Brain pericyte (primary cell): Measurements from ENCODE around the gene SIK2.

Source experiments
- DNase-seq: peaks from one replicate; pipeline ENCODE4 v3.0.0-alpha.2; 2012; ENCODE audit warnings: low read depth, low spot score

SIK2 gene

GRCh38 chr11:111601979-111602864 is at the start of gene SIK2:
TSS of gene SIK2 (plus strand) at chr11:111602449. CDS start at chr11:111602564, 115 bp downstream.
- peak; percentile 92 for DNase-seq

- DNase-seq: no peak
Measured at GRCh38 chr11:111554532-111554931, 47.7 kb upstream of the SIK2 start.

GRCh38 chr11:111555255-111555654 is 47.0 kb upstream of the SIK2 start:
- no peak for DNase-seq

- no peak for DNase-seq
Measured at GRCh38 chr11:111557425-111558111, 44.7 kb upstream of the SIK2 start.

- DNase-seq: no peak
Measured at GRCh38 chr11:111559800-111560464, 42.3 kb upstream of the SIK2 start.

GRCh38 chr11:111560800-111561199 is 41.4 kb upstream of the SIK2 start:
- DNase-seq: no peak

GRCh38 chr11:111561306-111561705 is 40.9 kb upstream of the SIK2 start:
- no peak for DNase-seq

- no peak for DNase-seq
Measured at GRCh38 chr11:111561791-111562325, 40.4 kb upstream of the SIK2 start.

GRCh38 chr11:111562692-111563389 is 39.4 kb upstream of the SIK2 start:
- DNase-seq: no peak

GRCh38 chr11:111565114-111565720 is 37.0 kb upstream of the SIK2 start:
- no peak for DNase-seq

GRCh38 chr11:111566324-111566723 is 35.9 kb upstream of the SIK2 start:
- DNase-seq: no peak

- no peak for DNase-seq
Measured at GRCh38 chr11:111569476-111569875, 32.8 kb upstream of the SIK2 start.

- DNase-seq: no peak
Measured at GRCh38 chr11:111570796-111571195, 31.5 kb upstream of the SIK2 start.

GRCh38 chr11:111571829-111572501 is 30.3 kb upstream of the SIK2 start:
- no peak for DNase-seq

GRCh38 chr11:111572581-111572980 is 29.7 kb upstream of the SIK2 start:
- no peak for DNase-seq

- DNase-seq: peak; percentile 21
Measured at GRCh38 chr11:111573821-111574249, 28.4 kb upstream of the SIK2 start.

GRCh38 chr11:111574373-111575225 is 27.6 kb upstream of the SIK2 start:
- DNase-seq: no peak

- no peak for DNase-seq
Measured at GRCh38 chr11:111575740-111576139, 26.5 kb upstream of the SIK2 start.

GRCh38 chr11:111577821-111578220 is 24.4 kb upstream of the SIK2 start:
- DNase-seq: no peak
